Peyer's patch (tissue), 4 donors: ENCODE measurements around the gene ABLIM2. TPM values are rescaled to one million over a fixed set of nuclear protein-coding genes. Genes with fewer than 3 reads are reported as not detected.

ENCODE experiments used
- DNase-seq, 3 donors: peaks; one replicate each; pipeline ENCODE4 v3.0.0-alpha.2; 2017 to 2019
- H3K27ac ChIP-seq, 4 donors: fragments of 200-600 bp; sonication (generic); one replicate each; pipeline ENCODE4 v1.5.1; 2016 to 2019
- H3K27me3 ChIP-seq, 2 donors: fragments of 200-600 bp; sonication (generic); one replicate each; pipeline ENCODE4 v1.5.1; 2019
- H3K36me3 ChIP-seq, 3 donors: fragments of 200-600 bp; sonication (generic); one replicate each; pipeline ENCODE4 v1.5.1; 2016 to 2019
- H3K4me1 ChIP-seq, 4 donors: fragments of 200-600 bp; sonication (generic); one replicate each; pipeline ENCODE4 v1.5.1; 2016 to 2019
- H3K4me3 ChIP-seq, 4 donors: fragments of 200-600 bp; sonication (generic); 1 replicate in 3 of 4; 2 replicates in 1 of 4; pipeline ENCODE4 v1.5.1; 2016 to 2019; ENCODE audit warnings: mild to moderate bottlenecking in 1 of 4
- H3K9me3 ChIP-seq, 4 donors: fragments of 200-600 bp; sonication (generic); one replicate each; pipeline ENCODE4 v1.5.1; 2016 to 2019; ENCODE audit warnings: mild to moderate bottlenecking in 1 of 4
- POLR2A ChIP-seq, 2 donors: fragments of 450-650 bp; IDR thresholded peaks; one replicate each; pipeline ENCODE4 v1.5.1; 2017; ENCODE audit warnings: antibody characterized with exemption in 2 of 2, mild to moderate bottlenecking in 2 of 2, moderate library complexity in 2 of 2
- total RNA-seq, 4 donors: library from RNA; depleted of rRNA; stranded (reverse); fragments of >200 nt; gene quantifications; one replicate each; pipeline ENCODE4 v1.1.0, GENCODE V29; 2016
- TF ChIP-seq, protein P1 (sequence below), 6 experiments: fragments of 450-650 bp in 4 of 6; fragments of 200-600 bp in 2 of 6; sonication (generic) in 1 of 6; IDR thresholded peaks; one replicate each; pipeline ENCODE4 v1.5.1; 2017 to 2019; ENCODE audit warnings: antibody characterized with exemption in 6 of 6, mild to moderate bottlenecking in 3 of 6, moderate library complexity in 1 of 6

ABLIM2 gene
- total RNA-seq, 4 donors from 2014 or later, result 9.0 to 24.2 (median 11.7) TPM

DNA sequence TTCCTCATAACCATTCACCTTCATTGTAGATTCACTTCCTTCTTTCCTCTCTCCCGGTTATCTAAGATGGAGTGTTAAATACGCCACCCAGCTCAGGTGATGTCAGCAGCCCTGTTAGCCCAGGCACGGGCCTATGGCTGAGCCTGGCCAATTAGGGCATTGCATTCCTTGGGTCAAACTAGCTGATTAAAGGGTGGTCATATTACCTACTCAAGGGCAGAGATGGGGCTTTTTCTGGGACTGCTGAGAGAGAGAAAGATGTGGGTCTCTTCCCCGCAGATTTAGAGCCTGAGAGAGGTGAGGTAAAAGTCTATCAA is 179.0 kb downstream of the ABLIM2 start:
- no peaks in the 10 kb centered on the region for H3K9me3 ChIP-seq
- no peak for TF ChIP-seq POLR2A (IDR thresholded peaks at IDR 0.05)
- TF ChIP-seq, protein P1, sequence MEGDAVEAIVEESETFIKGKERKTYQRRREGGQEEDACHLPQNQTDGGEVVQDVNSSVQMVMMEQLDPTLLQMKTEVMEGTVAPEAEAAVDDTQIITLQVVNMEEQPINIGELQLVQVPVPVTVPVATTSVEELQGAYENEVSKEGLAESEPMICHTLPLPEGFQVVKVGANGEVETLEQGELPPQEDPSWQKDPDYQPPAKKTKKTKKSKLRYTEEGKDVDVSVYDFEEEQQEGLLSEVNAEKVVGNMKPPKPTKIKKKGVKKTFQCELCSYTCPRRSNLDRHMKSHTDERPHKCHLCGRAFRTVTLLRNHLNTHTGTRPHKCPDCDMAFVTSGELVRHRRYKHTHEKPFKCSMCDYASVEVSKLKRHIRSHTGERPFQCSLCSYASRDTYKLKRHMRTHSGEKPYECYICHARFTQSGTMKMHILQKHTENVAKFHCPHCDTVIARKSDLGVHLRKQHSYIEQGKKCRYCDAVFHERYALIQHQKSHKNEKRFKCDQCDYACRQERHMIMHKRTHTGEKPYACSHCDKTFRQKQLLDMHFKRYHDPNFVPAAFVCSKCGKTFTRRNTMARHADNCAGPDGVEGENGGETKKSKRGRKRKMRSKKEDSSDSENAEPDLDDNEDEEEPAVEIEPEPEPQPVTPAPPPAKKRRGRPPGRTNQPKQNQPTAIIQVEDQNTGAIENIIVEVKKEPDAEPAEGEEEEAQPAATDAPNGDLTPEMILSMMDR (IDR thresholded peaks at IDR 0.05), result no peak
- H3K27me3 ChIP-seq, result no peaks in the 10 kb centered on the region
- DNase-seq, result no peak
- H3K27ac ChIP-seq, result peak overlapping the region in 2 of 4 donors; percentile 79 to 80
- H3K36me3 ChIP-seq, result no peaks in the 10 kb centered on the region
- no peak overlapping the region for H3K4me3 ChIP-seq
- H3K4me1 ChIP-seq, result peaks cover 0 to 40% (median 1%) of the 10 kb centered on the region in 4 donors

DNA sequence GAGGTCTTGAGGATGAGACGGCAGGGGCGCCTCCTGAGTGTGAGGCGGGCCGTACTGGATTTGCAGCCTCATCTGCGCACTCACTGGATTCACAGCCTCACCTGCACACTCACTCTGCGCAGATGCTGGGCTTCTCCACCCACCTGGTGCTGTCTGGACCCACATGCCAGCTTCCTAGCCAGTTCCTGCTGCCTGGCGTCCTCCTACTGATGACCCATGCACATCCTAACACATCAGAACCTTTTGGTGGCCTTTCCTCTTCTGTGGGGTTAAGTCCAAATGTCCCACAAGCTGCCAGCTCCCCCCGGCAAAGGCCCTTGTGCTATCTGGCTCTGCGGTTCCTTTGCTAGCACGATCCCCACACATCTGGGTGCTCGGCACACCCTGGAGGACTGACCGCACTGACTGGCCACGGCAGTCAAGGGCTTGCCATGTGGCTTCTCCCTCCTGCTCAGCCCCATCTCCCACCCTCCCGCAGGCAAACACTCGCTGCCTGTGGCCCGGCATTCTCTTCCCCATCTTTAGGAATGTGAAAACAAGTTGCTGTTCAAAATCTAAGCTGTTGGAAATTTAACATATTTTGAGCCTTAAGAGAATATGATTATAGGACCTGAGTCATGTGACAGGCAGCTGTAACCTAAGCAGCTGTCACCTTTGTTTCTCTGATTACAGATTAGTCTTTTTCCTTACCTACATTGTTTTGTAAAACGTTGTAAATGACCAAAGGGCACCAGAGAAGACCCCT is 179.5 kb downstream of the ABLIM2 start:
- H3K4me1 ChIP-seq, result peaks cover 0 to 35% (median 1%) of the 10 kb centered on the region in 4 donors
- H3K9me3 ChIP-seq, result no peaks in the 10 kb centered on the region
- TF ChIP-seq, protein P1 (IDR thresholded peaks at IDR 0.05), result no peak
- no peak for TF ChIP-seq POLR2A (IDR thresholded peaks at IDR 0.05)
- H3K4me3 ChIP-seq, result no peak overlapping the region
- H3K36me3 ChIP-seq, result no peaks in the 10 kb centered on the region
- H3K27me3 ChIP-seq, result no peaks in the 10 kb centered on the region
- DNase-seq, result no peak
- H3K27ac ChIP-seq, result peak overlapping the region in 3 of 4 donors; percentile 54 to 80 (median 79)

DNA sequence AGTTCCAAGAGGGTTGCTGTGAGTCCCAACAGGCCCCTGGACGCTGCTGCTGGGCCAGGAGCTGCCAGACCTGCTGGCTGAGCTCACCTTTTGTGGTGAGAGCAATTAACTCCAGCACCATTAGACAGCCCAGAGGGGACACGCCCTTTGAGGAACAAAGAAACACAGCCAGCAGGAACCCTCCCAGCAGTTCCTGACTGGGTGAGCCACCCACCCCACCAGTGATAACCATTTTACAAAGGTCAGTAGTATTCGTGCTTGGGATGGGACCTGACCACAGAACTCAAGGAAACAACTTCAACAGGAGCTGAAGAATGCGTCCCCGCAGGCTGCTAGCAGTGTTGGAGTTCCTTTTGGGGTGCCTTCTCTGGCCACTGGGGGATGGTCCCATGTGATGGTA is 180.1 kb downstream of the ABLIM2 start:
- no peak overlapping the region for H3K4me3 ChIP-seq
- H3K4me1 ChIP-seq, result peaks cover 0 to 35% (median 1%) of the 10 kb centered on the region in 4 donors
- H3K27ac ChIP-seq, result peak overlapping the region in 3 of 4 donors; percentile 54 to 80 (median 79)
- H3K9me3 ChIP-seq, result no peaks in the 10 kb centered on the region
- H3K27me3 ChIP-seq, result no peaks in the 10 kb centered on the region
- TF ChIP-seq, protein P1 (IDR thresholded peaks at IDR 0.05), result no peak
- peak; percentile 11 to 25 for TF ChIP-seq POLR2A (IDR thresholded peaks at IDR 0.05)
- H3K36me3 ChIP-seq, result no peaks in the 10 kb centered on the region
- peak in 2 of 3 donors; percentile 71 to 77 for DNase-seq

DNA sequence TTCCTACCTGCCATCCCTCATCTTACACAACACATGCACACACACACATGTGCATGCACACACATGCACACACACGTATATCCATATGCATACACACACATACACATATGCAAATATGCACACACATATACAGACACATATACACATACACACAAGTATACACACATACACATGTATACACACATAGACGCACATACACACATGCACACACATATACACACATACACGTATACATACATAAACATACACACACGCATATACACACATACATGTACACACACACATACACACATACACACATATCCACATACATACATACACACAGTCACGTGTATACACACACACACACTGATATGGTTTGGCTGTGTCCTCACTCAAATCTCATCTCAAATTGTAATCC is 182.0 kb downstream of the ABLIM2 start:
- Histone ChIP-seq H3K36me3 (no peaks in the 10 kb centered on the region), H3K4me1 (peaks cover 0 to 38% (median 0%) of the 10 kb centered on the region in 4 donors), H3K9me3 (no peaks in the 10 kb centered on the region), H3K27me3 (no peaks in the 10 kb centered on the region), H3K4me3 (no peak overlapping the region), H3K27ac (no peak overlapping the region)
- DNase-seq, result no peak
- TF ChIP-seq POLR2A (IDR thresholded peaks at IDR 0.05), result no peak
- TF ChIP-seq, protein P1 (IDR thresholded peaks at IDR 0.05), result no peak

DNA sequence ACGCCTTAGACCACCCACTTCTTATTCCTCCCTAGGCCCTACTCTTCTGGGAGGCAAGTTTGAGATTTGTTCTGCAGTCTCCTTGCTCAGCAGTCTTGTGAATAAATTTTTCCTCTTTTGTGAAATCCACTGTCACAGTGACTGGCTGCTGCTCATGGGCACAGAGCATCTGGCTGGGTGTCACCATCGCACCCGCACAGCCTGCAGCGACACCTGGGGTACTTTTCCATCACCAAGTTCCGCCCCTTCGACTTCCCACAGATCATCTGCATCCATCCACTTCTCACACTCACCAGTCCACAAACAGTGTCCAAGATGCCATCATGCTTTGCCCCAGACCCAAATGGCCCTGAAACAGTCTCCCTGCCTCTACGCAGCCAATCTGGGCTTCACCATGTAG is 182.6 kb downstream of the ABLIM2 start:
- DNase-seq, result no peak
- peaks cover 0 to 38% (median 2%) of the 10 kb centered on the region in 4 donors for H3K4me1 ChIP-seq
- H3K27ac ChIP-seq, result no peak overlapping the region
- no peaks in the 10 kb centered on the region for H3K9me3 ChIP-seq
- TF ChIP-seq POLR2A (IDR thresholded peaks at IDR 0.05), result no peak
- TF ChIP-seq, protein P1 (IDR thresholded peaks at IDR 0.05), result no peak
- H3K27me3 ChIP-seq, result no peaks in the 10 kb centered on the region
- H3K4me3 ChIP-seq, result no peak overlapping the region
- no peaks in the 10 kb centered on the region for H3K36me3 ChIP-seq
